ENCODE data around the gene ATG2B.

Gene ATG2B

DNA sequence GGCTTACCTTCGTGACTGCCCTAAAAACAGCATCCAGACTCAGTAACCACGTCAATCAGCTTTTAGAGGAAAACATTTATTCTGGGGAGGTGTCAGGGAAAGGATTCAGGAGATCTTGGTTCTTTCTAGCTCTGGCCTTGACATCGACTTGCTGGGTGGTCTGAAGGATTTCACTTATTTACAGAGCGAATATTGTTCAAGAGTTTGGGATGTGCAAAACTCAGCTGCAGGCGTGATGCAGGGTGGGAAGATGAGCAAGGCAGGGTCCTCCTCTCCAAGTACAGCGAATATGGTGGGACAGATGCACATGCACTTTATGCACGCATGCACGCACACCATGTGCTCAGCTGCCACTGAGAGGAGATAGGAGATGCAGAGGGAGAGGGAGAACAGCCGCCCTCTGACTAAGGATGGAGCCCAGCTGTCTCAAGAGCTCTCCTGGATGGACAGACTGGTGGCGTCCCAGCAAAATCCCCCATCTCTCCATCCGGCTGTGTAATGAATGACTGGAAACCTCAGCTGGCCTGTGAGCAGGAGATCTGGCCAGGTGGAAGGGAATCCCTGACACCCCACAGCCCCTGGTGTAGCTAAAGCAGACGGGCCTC lies 131.5 kb downstream of the ATG2B start:
- TF ChIP-seq, protein P1, sequence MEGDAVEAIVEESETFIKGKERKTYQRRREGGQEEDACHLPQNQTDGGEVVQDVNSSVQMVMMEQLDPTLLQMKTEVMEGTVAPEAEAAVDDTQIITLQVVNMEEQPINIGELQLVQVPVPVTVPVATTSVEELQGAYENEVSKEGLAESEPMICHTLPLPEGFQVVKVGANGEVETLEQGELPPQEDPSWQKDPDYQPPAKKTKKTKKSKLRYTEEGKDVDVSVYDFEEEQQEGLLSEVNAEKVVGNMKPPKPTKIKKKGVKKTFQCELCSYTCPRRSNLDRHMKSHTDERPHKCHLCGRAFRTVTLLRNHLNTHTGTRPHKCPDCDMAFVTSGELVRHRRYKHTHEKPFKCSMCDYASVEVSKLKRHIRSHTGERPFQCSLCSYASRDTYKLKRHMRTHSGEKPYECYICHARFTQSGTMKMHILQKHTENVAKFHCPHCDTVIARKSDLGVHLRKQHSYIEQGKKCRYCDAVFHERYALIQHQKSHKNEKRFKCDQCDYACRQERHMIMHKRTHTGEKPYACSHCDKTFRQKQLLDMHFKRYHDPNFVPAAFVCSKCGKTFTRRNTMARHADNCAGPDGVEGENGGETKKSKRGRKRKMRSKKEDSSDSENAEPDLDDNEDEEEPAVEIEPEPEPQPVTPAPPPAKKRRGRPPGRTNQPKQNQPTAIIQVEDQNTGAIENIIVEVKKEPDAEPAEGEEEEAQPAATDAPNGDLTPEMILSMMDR (conservative IDR thresholded peaks at IDR 0.05; ENCODE audit: control insufficient read depth, insufficient read depth, low read depth, low read length), result no peak
- DNase-seq (ENCODE audit: low read depth), result no peak

DNA sequence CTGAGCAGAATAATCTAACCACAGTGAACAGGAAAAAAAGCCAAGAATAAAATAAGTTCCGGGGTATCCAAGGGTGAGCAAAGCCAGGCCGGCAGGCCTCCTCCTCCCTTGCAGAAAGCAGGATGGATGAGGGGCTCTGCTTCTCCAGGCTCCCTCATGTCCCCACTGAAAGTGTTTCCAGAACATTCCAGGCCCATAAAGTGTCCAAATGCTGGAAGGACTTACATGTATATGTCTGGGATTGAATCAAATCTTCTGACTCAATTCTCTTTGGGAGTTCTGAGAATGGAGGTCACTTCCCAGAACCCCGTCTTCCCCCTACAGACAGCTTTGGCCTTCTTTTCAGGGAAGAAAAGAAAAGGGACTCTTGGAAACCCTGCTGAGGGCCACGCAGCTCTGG lies 132.1 kb downstream of the ATG2B start:
- H3K4me3 ChIP-seq (ENCODE audit: control insufficient read depth, low read depth, low read length), result no peak overlapping the region
- no peak for DNase-seq (ENCODE audit: low read depth)
- TF ChIP-seq, protein P1 (conservative IDR thresholded peaks at IDR 0.05; ENCODE audit: control insufficient read depth, insufficient read depth, low read depth, low read length), result no peak

More for the DNA sequence above, 131.5 kb downstream of the ATG2B start:
- H3K4me3 ChIP-seq (ENCODE audit: control insufficient read depth, low read depth, low read length), result no peak overlapping the region

DNA sequence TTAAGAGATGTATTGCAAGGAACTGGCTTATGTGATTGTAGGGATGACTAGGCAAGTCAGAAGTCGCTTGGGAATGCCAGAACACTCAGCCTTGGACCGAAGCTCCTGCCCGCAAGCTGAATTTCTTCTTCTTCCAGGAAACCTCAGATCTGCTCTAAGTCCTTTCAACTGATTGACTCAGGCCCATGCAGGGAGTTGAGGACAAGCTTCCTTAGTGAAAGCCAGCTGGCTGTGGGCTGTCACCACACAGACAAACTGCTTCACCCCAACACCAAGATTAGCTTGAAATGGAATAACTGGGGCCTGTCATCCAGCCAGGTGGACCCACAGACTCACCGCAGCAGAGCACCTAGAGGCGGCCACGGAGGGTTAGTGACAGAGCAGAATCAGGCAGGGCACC lies 133.8 kb downstream of the ATG2B start:
- H3K4me3 ChIP-seq (ENCODE audit: control insufficient read depth, low read depth, low read length), result no peak overlapping the region
- TF ChIP-seq, protein P1 (conservative IDR thresholded peaks at IDR 0.05; ENCODE audit: control insufficient read depth, insufficient read depth, low read depth, low read length), result no peak
- peak; percentile 44 for DNase-seq (ENCODE audit: low read depth)

Measured in fibroblast of mammary gland (primary cell).